ENCODE data around the gene NINJ2. TPM values are rescaled to one million over a fixed set of nuclear protein-coding genes. Genes with fewer than 3 reads are reported as not detected.

NINJ2 gene
- polyA plus RNA-seq, 2 donors, result 3.3 to 10.9 TPM

GRCh38 chr12:674272-674781 is 11.1 kb upstream of the NINJ2 start:
- Histone ChIP-seq H3K9me3 (ENCODE audit: control insufficient read depth in 2 of 2, insufficient read depth in 1 of 2, low read depth in 1 of 2, low read length in 1 of 2) (no peaks in the 10 kb centered on the region), H3K27ac (ENCODE audit: low read depth in 2 of 2, low read length in 1 of 2) (peak overlapping the region in 1 of 2 donors; percentile 37), H3K4me3 (ENCODE audit: low read depth in 1 of 2, low read length in 2 of 2) (no peak overlapping the region), H3K27me3 (ENCODE audit: control insufficient read depth in 1 of 2, insufficient read depth in 2 of 2, low read length in 2 of 2) (no peaks in the 10 kb centered on the region), H3K4me1 (ENCODE audit: control insufficient read depth in 2 of 2, insufficient read depth in 2 of 2, low read length in 1 of 2) (no peaks in the 10 kb centered on the region), H3K36me3 (ENCODE audit: control insufficient read depth in 2 of 2, insufficient read depth in 2 of 2, low read length in 1 of 2) (no peaks in the 10 kb centered on the region)
- WGBS, 2 donors, result 53 to 57% methylated on average over 4 of the region's 4 CpGs

- no peaks in the 10 kb centered on the region for H3K4me1 ChIP-seq (ENCODE audit: control insufficient read depth in 2 of 2, insufficient read depth in 2 of 2, low read length in 1 of 2)
- no peaks in the 10 kb centered on the region for H3K36me3 ChIP-seq (ENCODE audit: control insufficient read depth in 2 of 2, insufficient read depth in 2 of 2, low read length in 1 of 2)
- H3K4me3 ChIP-seq (ENCODE audit: low read depth in 1 of 2, low read length in 2 of 2), result no peak overlapping the region
- 72 to 78% methylated on average over 3 of the region's 3 CpGs for WGBS, 2 donors
- H3K27ac ChIP-seq (ENCODE audit: low read depth in 2 of 2, low read length in 1 of 2), result peak overlapping the region in 1 of 2 donors; percentile 48
- H3K9me3 ChIP-seq (ENCODE audit: control insufficient read depth in 2 of 2, insufficient read depth in 1 of 2, low read depth in 1 of 2, low read length in 1 of 2), result no peaks in the 10 kb centered on the region
- no peaks in the 10 kb centered on the region for H3K27me3 ChIP-seq (ENCODE audit: control insufficient read depth in 1 of 2, insufficient read depth in 2 of 2, low read length in 2 of 2)
Measured at GRCh38 chr12:673849-674248, 10.6 kb upstream of the NINJ2 start.

GRCh38 chr12:669576-669945 is 6.3 kb upstream of the NINJ2 start:
- Histone ChIP-seq H3K9me3 (ENCODE audit: control insufficient read depth in 2 of 2, insufficient read depth in 1 of 2, low read depth in 1 of 2, low read length in 1 of 2) (no peaks in the 10 kb centered on the region), H3K27ac (ENCODE audit: low read depth in 2 of 2, low read length in 1 of 2) (no peak overlapping the region), H3K4me3 (ENCODE audit: low read depth in 1 of 2, low read length in 2 of 2) (no peak overlapping the region), H3K27me3 (ENCODE audit: control insufficient read depth in 1 of 2, insufficient read depth in 2 of 2, low read length in 2 of 2) (no peaks in the 10 kb centered on the region), H3K36me3 (ENCODE audit: control insufficient read depth in 2 of 2, insufficient read depth in 2 of 2, low read length in 1 of 2) (no peaks in the 10 kb centered on the region), H3K4me1 (ENCODE audit: control insufficient read depth in 2 of 2, insufficient read depth in 2 of 2, low read length in 1 of 2) (no peaks in the 10 kb centered on the region)
- WGBS, 2 donors, result 91 to 92% methylated on average over 8 of the region's 8 CpGs

GRCh38 chr12:668090-668481 is 4.8 kb upstream of the NINJ2 start:
- Histone ChIP-seq H3K27ac (ENCODE audit: low read depth in 2 of 2, low read length in 1 of 2) (no peak overlapping the region), H3K9me3 (ENCODE audit: control insufficient read depth in 2 of 2, insufficient read depth in 1 of 2, low read depth in 1 of 2, low read length in 1 of 2) (no peaks in the 10 kb centered on the region), H3K27me3 (ENCODE audit: control insufficient read depth in 1 of 2, insufficient read depth in 2 of 2, low read length in 2 of 2) (no peaks in the 10 kb centered on the region), H3K4me3 (ENCODE audit: low read depth in 1 of 2, low read length in 2 of 2) (no peak overlapping the region), H3K4me1 (ENCODE audit: control insufficient read depth in 2 of 2, insufficient read depth in 2 of 2, low read length in 1 of 2) (no peaks in the 10 kb centered on the region), H3K36me3 (ENCODE audit: control insufficient read depth in 2 of 2, insufficient read depth in 2 of 2, low read length in 1 of 2) (no peaks in the 10 kb centered on the region)
- WGBS, 2 donors, result 78 to 89% methylated on average over 1 of the region's 1 CpG

GRCh38 chr12:666766-667308 is 3.6 kb upstream of the NINJ2 start:
- Histone ChIP-seq H3K4me1 (ENCODE audit: control insufficient read depth in 2 of 2, insufficient read depth in 2 of 2, low read length in 1 of 2) (peaks cover 0 to 6% of the 10 kb centered on the region in 2 donors), H3K27ac (ENCODE audit: low read depth in 2 of 2, low read length in 1 of 2) (no peak overlapping the region)
- 73 to 75% methylated on average over 7 of the region's 7 CpGs for WGBS, 2 donors

GRCh38 chr12:666066-666465 is 2.8 kb upstream of the NINJ2 start:
- Histone ChIP-seq H3K4me3 (ENCODE audit: low read depth in 1 of 2, low read length in 2 of 2) (no peak overlapping the region), H3K27ac (ENCODE audit: low read depth in 2 of 2, low read length in 1 of 2) (no peak overlapping the region), H3K27me3 (ENCODE audit: control insufficient read depth in 1 of 2, insufficient read depth in 2 of 2, low read length in 2 of 2) (no peaks in the 10 kb centered on the region), H3K36me3 (ENCODE audit: control insufficient read depth in 2 of 2, insufficient read depth in 2 of 2, low read length in 1 of 2) (no peaks in the 10 kb centered on the region), H3K9me3 (ENCODE audit: control insufficient read depth in 2 of 2, insufficient read depth in 1 of 2, low read depth in 1 of 2, low read length in 1 of 2) (no peaks in the 10 kb centered on the region), H3K4me1 (ENCODE audit: control insufficient read depth in 2 of 2, insufficient read depth in 2 of 2, low read length in 1 of 2) (peaks cover 0 to 6% of the 10 kb centered on the region in 2 donors)
- 53 to 65% methylated on average over 2 of the region's 2 CpGs for WGBS, 2 donors

More at GRCh38 chr12:666766-667308, 3.6 kb upstream of the NINJ2 start:
- Histone ChIP-seq H3K9me3 (ENCODE audit: control insufficient read depth in 2 of 2, insufficient read depth in 1 of 2, low read depth in 1 of 2, low read length in 1 of 2) (no peaks in the 10 kb centered on the region), H3K36me3 (ENCODE audit: control insufficient read depth in 2 of 2, insufficient read depth in 2 of 2, low read length in 1 of 2) (no peaks in the 10 kb centered on the region), H3K27me3 (ENCODE audit: control insufficient read depth in 1 of 2, insufficient read depth in 2 of 2, low read length in 2 of 2) (no peaks in the 10 kb centered on the region), H3K4me3 (ENCODE audit: low read depth in 1 of 2, low read length in 2 of 2) (no peak overlapping the region)

GRCh38 chr12:664779-665092 is 1.5 kb upstream of the NINJ2 start:
- Histone ChIP-seq H3K27ac (ENCODE audit: low read depth in 2 of 2, low read length in 1 of 2) (no peak overlapping the region), H3K4me1 (ENCODE audit: control insufficient read depth in 2 of 2, insufficient read depth in 2 of 2, low read length in 1 of 2) (peaks cover 0 to 6% of the 10 kb centered on the region in 2 donors), H3K9me3 (ENCODE audit: control insufficient read depth in 2 of 2, insufficient read depth in 1 of 2, low read depth in 1 of 2, low read length in 1 of 2) (no peaks in the 10 kb centered on the region), H3K27me3 (ENCODE audit: control insufficient read depth in 1 of 2, insufficient read depth in 2 of 2, low read length in 2 of 2) (no peaks in the 10 kb centered on the region), H3K4me3 (ENCODE audit: low read depth in 1 of 2, low read length in 2 of 2) (no peak overlapping the region), H3K36me3 (ENCODE audit: control insufficient read depth in 2 of 2, insufficient read depth in 2 of 2, low read length in 1 of 2) (no peaks in the 10 kb centered on the region)
- 95 to 97% methylated on average over 5 of the region's 5 CpGs for WGBS, 2 donors

- H3K27ac ChIP-seq (ENCODE audit: low read depth in 2 of 2, low read length in 1 of 2), result no peak overlapping the region
- 81 to 90% methylated on average over 13 of the region's 13 CpGs for WGBS, 2 donors
- H3K27me3 ChIP-seq (ENCODE audit: control insufficient read depth in 1 of 2, insufficient read depth in 2 of 2, low read length in 2 of 2), result no peaks in the 10 kb centered on the region
Measured at GRCh38 chr12:664075-664778, 982 bp upstream of the NINJ2 start.

GRCh38 chr12:662566-663292 is 516 bp downstream of the NINJ2 start:
- H3K36me3 ChIP-seq (ENCODE audit: control insufficient read depth in 2 of 2, insufficient read depth in 2 of 2, low read length in 1 of 2), result no peaks in the 10 kb centered on the region
- no peaks in the 10 kb centered on the region for H3K27me3 ChIP-seq (ENCODE audit: control insufficient read depth in 1 of 2, insufficient read depth in 2 of 2, low read length in 2 of 2)
- H3K4me3 ChIP-seq (ENCODE audit: low read depth in 1 of 2, low read length in 2 of 2), result no peak overlapping the region
- WGBS, 2 donors, result 21 to 29% methylated on average over 8 of the region's 8 CpGs
- H3K27ac ChIP-seq (ENCODE audit: low read depth in 2 of 2, low read length in 1 of 2), result peak overlapping the region; percentile 26 to 30
- H3K9me3 ChIP-seq (ENCODE audit: control insufficient read depth in 2 of 2, insufficient read depth in 1 of 2, low read depth in 1 of 2, low read length in 1 of 2), result no peaks in the 10 kb centered on the region
- peaks cover 0 to 6% of the 10 kb centered on the region in 2 donors for H3K4me1 ChIP-seq (ENCODE audit: control insufficient read depth in 2 of 2, insufficient read depth in 2 of 2, low read length in 1 of 2)

More at GRCh38 chr12:664075-664778, 982 bp upstream of the NINJ2 start:
- no peaks in the 10 kb centered on the region for H3K9me3 ChIP-seq (ENCODE audit: control insufficient read depth in 2 of 2, insufficient read depth in 1 of 2, low read depth in 1 of 2, low read length in 1 of 2)
- H3K36me3 ChIP-seq (ENCODE audit: control insufficient read depth in 2 of 2, insufficient read depth in 2 of 2, low read length in 1 of 2), result no peaks in the 10 kb centered on the region
- H3K4me3 ChIP-seq (ENCODE audit: low read depth in 1 of 2, low read length in 2 of 2), result no peak overlapping the region
- peaks cover 0 to 6% of the 10 kb centered on the region in 2 donors for H3K4me1 ChIP-seq (ENCODE audit: control insufficient read depth in 2 of 2, insufficient read depth in 2 of 2, low read length in 1 of 2)

Measured in esophagus (tissue), 2 donors.